CD8-positive, alpha-beta memory T cell (primary cell): ENCODE measurements around the gene THPO. TPM values are rescaled to one million over a fixed set of nuclear protein-coding genes. Genes with fewer than 3 reads are reported as not detected.

Source experiments
- CTCF ChIA-PET: fragments of 350-600 bp; sonication (Branson Sonifier 250); formaldehyde crosslinking; loops from one replicate; lab custom pipeline; 2021; ENCODE audit warnings: antibody characterized with exemption; lab: Charles Lee
- POLR2A ChIA-PET: fragments of 350-600 bp; sonication (Branson Sonifier 250); formaldehyde crosslinking; loops from one replicate; lab custom pipeline; 2021; ENCODE audit warnings: antibody characterized with exemption; lab: Charles Lee
- DNase-seq, 5 donors: peaks; one replicate each; pipeline versions ENCODE4 v3.0.0 to v3.0.0-alpha.2; 2020 to 2022; ENCODE audit warnings: mixed read lengths in 1 of 5
- H3K27ac ChIP-seq: one replicate; pipeline ENCODE4 v1.7.0; 2013; ENCODE audit warnings: low read depth, mild to moderate bottlenecking, low read length, moderate library complexity
- H3K27me3 ChIP-seq: 2 replicates; pipeline ENCODE4 v1.7.0; 2013; ENCODE audit warnings: low read length, mild to moderate bottlenecking; ENCODE audit not compliant: insufficient read depth, poor library complexity, severe bottlenecking
- H3K36me3 ChIP-seq: 2 replicates; pipeline ENCODE4 v1.7.0; 2013; ENCODE audit warnings: mild to moderate bottlenecking, low read length, moderate library complexity; ENCODE audit not compliant: insufficient read depth
- H3K4me1 ChIP-seq: 2 replicates; pipeline ENCODE4 v1.7.0; 2013; ENCODE audit warnings: mild to moderate bottlenecking, low read length, moderate library complexity; ENCODE audit not compliant: insufficient read depth
- H3K4me3 ChIP-seq: 2 replicates; pipeline ENCODE4 v1.7.0; 2013; ENCODE audit warnings: mild to moderate bottlenecking, low read length
- H3K9me3 ChIP-seq: 2 replicates; pipeline ENCODE4 v1.7.0; 2013; ENCODE audit warnings: mild to moderate bottlenecking, low read length
- H3K27ac Mint-ChIP-seq, 8 donors: one replicate each; pipeline ENCODE4 v1.8.0; 2020 to 2021; ENCODE audit warnings: mixed read lengths in 8 of 8, mild to moderate bottlenecking in 6 of 8, inconsistent platforms in 3 of 8, moderate library complexity in 3 of 8
- H3K27me3 Mint-ChIP-seq, 2 donors: one replicate each; pipeline ENCODE4 v1.8.0; 2020 to 2021; ENCODE audit warnings: mixed read lengths in 2 of 2, mild to moderate bottlenecking in 1 of 2, moderate library complexity in 1 of 2
- H3K36me3 Mint-ChIP-seq, 3 donors: one replicate each; pipeline ENCODE4 v1.8.0; 2020 to 2021; ENCODE audit warnings: mixed read lengths in 3 of 3, inconsistent platforms in 1 of 3, mild to moderate bottlenecking in 1 of 3
- H3K4me1 Mint-ChIP-seq, 3 donors: one replicate each; pipeline ENCODE4 v1.8.0; 2020 to 2021; ENCODE audit warnings: mixed read lengths in 3 of 3, inconsistent platforms in 1 of 3, mild to moderate bottlenecking in 1 of 3
- H3K4me3 Mint-ChIP-seq, 7 donors: one replicate each; pipeline ENCODE4 v1.8.0; 2020 to 2021; ENCODE audit warnings: mixed read lengths in 7 of 7, mild to moderate bottlenecking in 6 of 7, moderate library complexity in 4 of 7, inconsistent platforms in 2 of 7
- H3K9me3 Mint-ChIP-seq, 5 donors: one replicate each; pipeline ENCODE4 v1.8.0; 2020 to 2022; ENCODE audit warnings: mixed read lengths in 5 of 5, mild to moderate bottlenecking in 3 of 5, moderate library complexity in 2 of 5, inconsistent platforms in 1 of 5
- polyA plus RNA-seq: library from polyadenylated mRNA; unstranded; fragments of 300-500 nt; fragmentation: Illumina TruSeq; gene quantifications from one replicate; pipeline ENCODE4 v1.2.3, GENCODE V29; 2021
- total RNA-seq, 2 experiments: library from RNA; stranded (reverse); gene quantifications; one replicate each; pipeline ENCODE4 v1.2.3, GENCODE V29; 2021

The THPO gene
- total and polyA plus RNA-seq, 3 experiments from 2014 or later, result not detected

GRCh38 chr3:184377374-184377773 lies 633 bp downstream of the THPO start:
- POLR2A ChIA-PET, result no interaction called here
- H3K36me3 ChIP-seq, result no peaks in the 10 kb centered on the region

GRCh38 chr3:184375747-184376461 lies 2.1 kb downstream of the THPO start:
- POLR2A ChIA-PET, result no interaction called here
- Mint-ChIP-seq H3K9me3 (no peaks in the 10 kb centered on the region), H3K27ac (no peak overlapping the region), H3K4me1 (peaks cover 7 to 14% (median 8%) of the 10 kb centered on the region in 3 donors), H3K27me3 (peaks cover 27 to 48% of the 10 kb centered on the region in 2 donors), H3K4me3 (no peak overlapping the region), H3K36me3 (peaks cover 0 to 2% (median 0%) of the 10 kb centered on the region in 3 donors)
- H3K27me3 ChIP-seq, result peaks cover 16% of the 10 kb centered on the region
- H3K27ac ChIP-seq, result no peak overlapping the region
- H3K36me3 ChIP-seq, result no peaks in the 10 kb centered on the region
- CTCF ChIA-PET, result interaction anchor here (1.0 to 1.5 kb wide), 2 partner anchors 22 to 138 kb away, joined by 4 read pairs; no protein-coding TSS in a partner anchor
- H3K4me3 ChIP-seq, result no peak overlapping the region
- peaks cover 3% of the 10 kb centered on the region for H3K4me1 ChIP-seq
- no peaks in the 10 kb centered on the region for H3K9me3 ChIP-seq
- DNase-seq, result no peak

More at GRCh38 chr3:184377374-184377773, 633 bp downstream of the THPO start:
- Mint-ChIP-seq H3K27ac (no peak overlapping the region), H3K4me1 (peaks cover 5 to 21% (median 9%) of the 10 kb centered on the region in 3 donors), H3K9me3 (no peaks in the 10 kb centered on the region), H3K27me3 (peaks cover 34 to 62% of the 10 kb centered on the region in 2 donors), H3K4me3 (no peak overlapping the region), H3K36me3 (peaks cover 0 to 2% (median 0%) of the 10 kb centered on the region in 3 donors)
- Histone ChIP-seq H3K4me1 (peaks cover 10% of the 10 kb centered on the region), H3K4me3 (no peak overlapping the region), H3K9me3 (no peaks in the 10 kb centered on the region), H3K27ac (no peak overlapping the region), H3K27me3 (peaks cover 30% of the 10 kb centered on the region)
- no peak for DNase-seq
- CTCF ChIA-PET, result interaction anchor here (0.5 to 1.5 kb wide), 2 partner anchors 23 to 95 kb away, joined by 3 to 4 read pairs; no protein-coding TSS in a partner anchor

GRCh38 chr3:184373422-184373821 lies 4.6 kb downstream of the THPO start:
- H3K4me1 Mint-ChIP-seq, result peaks cover 4 to 5% (median 4%) of the 10 kb centered on the region in 3 donors
- H3K27ac ChIP-seq, result no peak overlapping the region
- H3K9me3 Mint-ChIP-seq, result no peaks in the 10 kb centered on the region
- peaks cover 14 to 35% of the 10 kb centered on the region in 2 donors for H3K27me3 Mint-ChIP-seq
- CTCF ChIA-PET, result interaction anchor here (2.9 kb wide), 1 partner anchor 140 kb away, joined by 22 read pairs; no protein-coding TSS in a partner anchor
- no peaks in the 10 kb centered on the region for H3K9me3 ChIP-seq
- DNase-seq, result no peak
- POLR2A ChIA-PET, result no interaction called here
- no peak overlapping the region for H3K4me3 Mint-ChIP-seq
- H3K36me3 ChIP-seq, result peaks cover 5% of the 10 kb centered on the region
- H3K4me1 ChIP-seq, result no peaks in the 10 kb centered on the region
- peaks cover 2% of the 10 kb centered on the region for H3K27me3 ChIP-seq
- H3K4me3 ChIP-seq, result no peak overlapping the region
- H3K36me3 Mint-ChIP-seq, result peaks cover 0 to 15% (median 3%) of the 10 kb centered on the region in 3 donors
- H3K27ac Mint-ChIP-seq, result no peak overlapping the region

GRCh38 chr3:184372911-184373310 lies 5.1 kb downstream of the THPO start:
- H3K9me3 ChIP-seq, result no peaks in the 10 kb centered on the region
- no peak overlapping the region for H3K4me3 ChIP-seq
- ChIA-PET CTCF (interaction anchor here (1.3 to 2.9 kb wide), 4 partner anchors 12 to 169 kb away, joined by 5 to 22 read pairs (median 18); partner anchors contain the start of genes CLCN2 and POLR2H), POLR2A (no interaction called here)
- H3K36me3 ChIP-seq, result peaks cover 5% of the 10 kb centered on the region
- H3K27me3 ChIP-seq, result no peaks in the 10 kb centered on the region
- Mint-ChIP-seq H3K27ac (no peak overlapping the region), H3K4me1 (peaks cover 4 to 5% (median 4%) of the 10 kb centered on the region in 3 donors), H3K9me3 (no peaks in the 10 kb centered on the region), H3K36me3 (peaks cover 0 to 20% (median 3%) of the 10 kb centered on the region in 3 donors), H3K4me3 (no peak overlapping the region), H3K27me3 (peaks cover 10 to 30% of the 10 kb centered on the region in 2 donors)
- no peak for DNase-seq
- no peak overlapping the region for H3K27ac ChIP-seq
- no peaks in the 10 kb centered on the region for H3K4me1 ChIP-seq

- Histone ChIP-seq H3K27me3 (no peaks in the 10 kb centered on the region), H3K4me3 (no peak overlapping the region), H3K4me1 (no peaks in the 10 kb centered on the region), H3K9me3 (no peaks in the 10 kb centered on the region), H3K27ac (no peak overlapping the region), H3K36me3 (peaks cover 5% of the 10 kb centered on the region)
- H3K27ac Mint-ChIP-seq, result peak overlapping the region in 2 of 8 donors; percentile 59 to 61
- no peaks in the 10 kb centered on the region for H3K9me3 Mint-ChIP-seq
- DNase-seq, result no peak
- peaks cover 7 to 25% of the 10 kb centered on the region in 2 donors for H3K27me3 Mint-ChIP-seq
- H3K4me1 Mint-ChIP-seq, result peaks cover 3 to 4% (median 4%) of the 10 kb centered on the region in 3 donors
- ChIA-PET CTCF (interaction anchor here (1.2 to 2.9 kb wide), 11 partner anchors 12 to 189 kb away, joined by 3 to 22 read pairs (median 5); partner anchors contain the start of genes CLCN2, EPHB3 and POLR2H), POLR2A (no interaction called here)
- peaks cover 0 to 24% (median 6%) of the 10 kb centered on the region in 3 donors for H3K36me3 Mint-ChIP-seq
- no peak overlapping the region for H3K4me3 Mint-ChIP-seq
These were observed 5.6 kb downstream of the THPO start for GRCh38 chr3:184372296-184372821.

GRCh38 chr3:184371570-184372018 lies 6.4 kb downstream of the THPO start:
- Histone ChIP-seq H3K4me3 (no peak overlapping the region), H3K27ac (no peak overlapping the region), H3K36me3 (peaks cover 5% of the 10 kb centered on the region), H3K27me3 (no peaks in the 10 kb centered on the region), H3K4me1 (no peaks in the 10 kb centered on the region), H3K9me3 (no peaks in the 10 kb centered on the region)
- no peaks in the 10 kb centered on the region for H3K9me3 Mint-ChIP-seq
- H3K36me3 Mint-ChIP-seq, result peaks cover 0 to 32% (median 11%) of the 10 kb centered on the region in 3 donors
- H3K27me3 Mint-ChIP-seq, result peaks cover 7 to 17% of the 10 kb centered on the region in 2 donors
- peaks cover 3 to 10% (median 7%) of the 10 kb centered on the region in 3 donors for H3K4me1 Mint-ChIP-seq
- peak overlapping the region in 1 of 7 donors; percentile 14 for H3K4me3 Mint-ChIP-seq
- peak overlapping the region in 2 of 8 donors; percentile 1 to 43 for H3K27ac Mint-ChIP-seq
- ChIA-PET CTCF (interaction anchor here (0.6 to 2.9 kb wide), 17 partner anchors 9 to 190 kb away, joined by 3 to 22 read pairs (median 5); partner anchors contain the start of genes CLCN2, EPHB3, FAM131A and POLR2H), POLR2A (no interaction called here)
- peak; percentile 18 to 72 (median 39) for DNase-seq

- Histone ChIP-seq H3K36me3 (peaks cover 10% of the 10 kb centered on the region), H3K9me3 (no peaks in the 10 kb centered on the region), H3K27me3 (no peaks in the 10 kb centered on the region), H3K27ac (no peak overlapping the region), H3K4me1 (peaks cover 14% of the 10 kb centered on the region), H3K4me3 (no peak overlapping the region)
- no peak overlapping the region for H3K4me3 Mint-ChIP-seq
- no peaks in the 10 kb centered on the region for H3K27me3 Mint-ChIP-seq
- no peak for DNase-seq
- H3K4me1 Mint-ChIP-seq, result peaks cover 13 to 28% (median 25%) of the 10 kb centered on the region in 3 donors
- H3K36me3 Mint-ChIP-seq, result peaks cover 0 to 42% (median 17%) of the 10 kb centered on the region in 3 donors
- CTCF ChIA-PET, result interaction anchor here (1.2 to 1.8 kb wide), 3 partner anchors 14 to 15 kb away, joined by 3 to 6 read pairs (median 4); no protein-coding TSS in a partner anchor
- POLR2A ChIA-PET, result no interaction called here
- no peaks in the 10 kb centered on the region for H3K9me3 Mint-ChIP-seq
- peak overlapping the region in 4 of 8 donors; percentile 1 to 50 (median 14) for H3K27ac Mint-ChIP-seq
These were observed 9.3 kb downstream of the THPO start for GRCh38 chr3:184368586-184369183.
